Hippocampal formation (tissue), 2 donors: ENCODE data around the gene ECM2.

Source experiments
- DNase-seq, 2 donors: peaks; one replicate each; lab custom pipeline; 2025; lab: John Stamatoyannopoulos, UW

ECM2 gene

DNA sequence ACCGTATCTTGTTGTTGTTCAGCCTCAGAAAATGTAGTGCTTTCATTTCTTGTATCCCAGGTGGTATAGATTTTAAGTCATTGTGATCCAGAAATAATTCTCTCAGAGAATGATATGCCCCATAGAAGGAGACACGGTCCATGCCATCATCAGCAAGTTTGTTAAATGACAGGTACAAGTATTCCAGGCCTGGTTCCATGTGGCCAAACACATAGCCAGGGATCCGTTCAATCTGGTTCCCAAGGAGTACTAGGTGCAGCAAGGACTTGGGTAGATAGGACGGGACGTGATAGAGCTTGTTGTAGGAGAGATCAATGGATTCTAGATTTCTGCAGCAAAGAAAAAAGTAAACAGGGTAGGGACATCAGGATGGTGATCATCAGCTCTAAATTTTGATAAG is 35.1 kb downstream of the ECM2 start:
- DNase-seq = no peak

DNA sequence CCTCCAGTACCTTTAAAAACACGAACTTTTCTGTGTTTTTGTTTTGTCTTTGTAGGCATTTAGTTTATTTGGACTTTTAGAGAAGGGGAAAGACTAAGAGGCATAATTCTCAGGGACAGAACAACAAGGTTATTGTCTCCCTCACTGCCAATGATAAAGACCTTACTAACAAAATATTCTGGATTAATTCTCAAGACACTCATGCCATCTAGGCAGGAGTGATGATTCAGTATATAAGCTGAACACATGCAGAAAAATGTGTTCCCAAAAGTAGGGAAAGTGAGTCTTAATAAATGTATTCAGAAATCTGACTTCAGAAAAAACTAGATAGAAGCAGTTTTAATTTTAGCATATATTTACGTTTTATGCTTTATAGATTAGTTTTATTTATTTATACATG is 36.1 kb downstream of the ECM2 start:
- no peak for DNase-seq

DNA sequence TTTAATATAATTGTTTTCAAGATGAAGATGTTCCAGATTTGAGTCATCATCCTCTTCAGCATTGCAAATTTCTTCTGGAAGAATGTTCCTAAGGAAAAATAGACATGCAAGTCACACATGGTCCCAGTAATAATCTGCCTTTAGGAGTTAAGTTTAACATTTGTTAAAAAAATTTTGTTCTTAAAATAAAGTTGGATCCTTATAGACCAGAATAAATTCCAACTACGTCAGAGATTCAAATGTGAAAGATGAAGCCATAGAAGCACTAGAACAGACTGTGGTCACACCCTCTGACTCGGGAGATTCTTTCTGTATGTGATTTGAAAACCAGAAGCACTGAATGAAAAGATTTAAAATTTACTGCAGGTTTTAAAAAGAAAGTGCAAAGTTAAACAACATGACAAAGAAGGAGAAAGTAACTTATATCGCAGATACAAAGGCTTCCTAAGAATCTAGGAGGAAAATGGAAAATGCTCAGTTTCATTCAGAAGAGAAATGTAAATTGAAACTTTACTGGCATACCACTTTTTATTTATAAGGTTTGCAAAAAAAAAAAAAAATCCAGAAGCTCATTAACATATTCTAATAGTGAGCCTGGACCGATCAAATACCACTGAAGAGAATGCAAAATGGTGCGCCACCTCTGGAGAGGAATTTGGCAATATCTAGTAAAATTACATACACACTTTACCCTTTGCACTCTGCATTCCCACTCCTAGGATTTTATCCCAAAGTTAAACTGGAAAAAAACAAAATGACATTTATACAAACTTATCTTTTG is 39.2 kb downstream of the ECM2 start:
- DNase-seq = no peak

DNA sequence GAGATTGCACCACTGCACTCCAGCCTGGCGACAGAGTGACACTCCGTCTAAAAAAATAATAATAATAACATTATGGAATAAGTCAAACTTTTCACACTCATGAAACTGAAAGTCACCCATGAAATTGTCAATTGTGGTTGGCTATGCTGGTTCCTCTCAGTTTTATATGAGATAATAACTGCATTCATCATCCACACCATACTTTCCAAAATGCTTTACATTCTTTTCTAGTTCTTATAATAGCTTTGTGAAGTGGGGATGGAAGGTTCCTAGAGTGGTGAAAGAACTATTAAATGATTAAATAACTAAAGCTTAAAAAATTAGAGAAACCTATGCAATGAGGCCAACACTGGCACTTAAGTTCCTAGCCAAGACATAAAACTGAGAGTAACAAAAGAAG is 40.9 kb downstream of the ECM2 start:
- no peak for DNase-seq

DNA sequence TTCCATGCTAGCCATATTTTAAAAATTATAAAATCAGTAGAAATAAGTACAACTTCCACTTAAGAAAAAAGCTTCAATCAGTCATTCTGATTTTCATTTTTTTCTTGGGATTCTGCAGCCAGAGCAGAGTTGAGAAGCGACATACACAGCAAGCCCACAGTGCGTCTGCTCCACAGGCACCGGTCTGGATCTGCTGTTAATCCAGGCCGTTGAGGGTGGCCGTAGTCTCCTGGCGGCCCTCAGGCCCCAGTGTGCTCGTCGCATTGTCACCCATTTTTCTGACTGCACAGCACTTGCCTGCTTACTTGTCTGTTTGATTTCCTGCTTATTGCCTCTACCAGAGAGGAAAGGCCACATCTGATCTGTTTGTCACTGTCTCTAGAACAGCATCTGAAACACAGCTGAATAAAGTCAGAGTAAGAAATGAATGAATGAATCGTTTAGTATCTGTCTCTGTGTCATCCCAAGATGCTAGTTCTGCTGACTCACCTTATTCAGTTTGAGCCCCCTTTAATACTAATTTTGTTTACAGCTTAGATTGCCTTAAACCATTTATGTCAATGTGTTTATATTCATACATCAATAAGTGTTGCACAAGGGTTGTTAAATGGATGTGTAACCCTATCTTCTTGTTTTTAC is 41.9 kb downstream of the ECM2 start:
- no peak for DNase-seq

DNA sequence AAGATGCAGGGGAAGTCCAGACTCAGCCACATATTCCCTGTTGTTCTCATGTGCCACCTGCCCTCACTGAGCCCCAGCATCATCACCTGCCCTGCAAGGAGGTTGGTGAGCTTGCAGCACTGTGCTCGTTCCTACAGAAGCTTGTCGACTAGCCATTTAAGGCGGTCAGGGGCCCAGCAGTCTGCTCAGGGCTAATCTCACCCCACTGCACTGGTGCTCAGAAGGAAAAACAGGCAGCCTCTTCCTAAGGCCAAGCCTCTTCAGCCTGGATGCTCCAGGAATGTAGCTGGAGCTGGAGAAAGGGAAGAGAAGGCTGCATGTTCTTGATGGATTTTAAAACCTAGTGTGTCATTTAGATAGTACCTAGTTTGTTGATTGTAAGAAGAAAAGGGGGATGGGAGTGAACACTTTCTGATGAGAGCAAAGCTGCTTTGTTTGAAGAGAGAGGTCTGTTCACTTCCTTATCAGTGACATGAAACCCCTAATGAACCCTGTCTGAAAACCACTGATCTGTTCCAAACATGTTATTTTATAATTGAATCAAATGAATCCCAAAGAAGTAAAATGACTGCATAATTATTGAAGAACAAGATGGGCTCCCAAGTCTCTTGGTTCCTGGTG is 42.9 kb downstream of the ECM2 start:
- DNase-seq = no peak

DNA sequence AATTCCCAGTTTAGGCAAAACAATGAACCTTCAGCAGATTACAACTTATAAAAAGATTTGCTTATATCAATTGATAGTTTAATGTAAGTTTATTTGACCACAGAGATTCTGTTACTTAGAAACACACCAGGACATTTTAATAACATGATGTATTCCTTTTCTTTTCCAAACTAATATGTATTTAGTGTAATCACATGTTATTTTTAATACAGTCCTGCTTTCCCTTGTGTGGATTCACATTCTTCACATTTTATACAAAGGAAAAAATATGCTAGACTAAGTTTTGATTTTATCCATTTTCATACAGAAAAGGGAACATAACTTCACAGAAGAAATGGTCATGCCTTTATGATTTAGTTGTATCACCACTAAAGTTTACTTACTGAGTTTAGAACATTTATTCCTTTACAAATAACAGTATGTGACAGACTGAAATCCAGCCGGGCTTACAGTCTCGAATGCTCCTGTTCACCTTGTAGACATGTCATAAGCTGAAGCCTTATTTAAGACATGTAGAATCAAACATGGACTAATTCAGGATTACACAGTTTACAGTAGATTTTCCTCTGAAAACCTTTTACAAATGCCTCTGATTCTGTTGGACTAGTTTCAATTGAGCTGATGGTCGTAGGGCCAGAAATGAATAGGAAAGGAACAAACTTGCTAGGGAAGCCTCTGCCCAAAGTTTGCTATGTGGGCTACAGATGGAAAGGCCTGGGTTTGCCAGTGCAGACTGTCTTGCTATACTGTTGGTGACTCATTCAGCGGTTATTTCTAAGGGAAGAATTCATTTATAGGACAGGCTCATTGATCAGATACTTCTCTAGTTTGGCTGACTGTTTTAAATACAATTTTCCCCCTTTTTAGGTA is 46.9 kb downstream of the ECM2 start:
- no peak for DNase-seq

DNA sequence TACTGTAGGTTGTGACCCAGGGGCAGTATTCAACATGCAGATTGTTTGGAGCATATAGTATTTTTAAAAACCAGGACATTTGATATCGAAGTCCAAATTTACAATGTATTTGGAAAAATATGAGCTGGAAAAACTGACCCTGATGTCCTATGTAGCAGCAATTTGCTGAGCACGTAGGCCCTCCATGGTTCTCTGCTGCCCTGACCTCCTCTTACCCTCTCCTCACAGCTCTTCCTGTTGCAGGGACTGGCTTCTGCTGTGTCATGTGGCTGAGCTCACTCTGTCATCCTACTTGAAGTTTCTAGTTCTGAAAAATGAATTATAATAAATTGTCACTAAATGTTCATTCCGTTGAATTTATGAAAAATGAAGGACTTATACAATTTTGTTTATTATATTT is 49.4 kb downstream of the ECM2 start:
- DNase-seq = no peak

DNA sequence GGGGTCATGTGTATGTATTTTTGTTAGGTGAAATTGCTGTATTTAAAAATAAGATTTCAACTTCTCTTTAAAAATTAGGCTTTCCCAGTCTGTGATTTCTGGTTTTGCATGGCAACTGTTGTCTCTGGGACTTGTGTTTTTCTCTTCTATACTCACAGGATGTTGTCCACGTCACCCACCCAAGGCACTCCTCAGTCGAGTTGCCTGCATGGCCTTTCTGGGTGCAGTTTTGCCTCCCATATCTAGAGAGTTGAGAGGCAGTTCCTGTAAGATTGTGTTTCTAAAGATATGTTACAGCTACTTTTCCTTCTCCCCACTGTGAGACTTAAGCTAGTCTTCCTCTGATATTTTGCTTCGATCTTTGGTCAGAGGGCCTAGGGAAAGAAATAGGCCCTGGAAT is 51.2 kb downstream of the ECM2 start:
- no peak for DNase-seq

DNA sequence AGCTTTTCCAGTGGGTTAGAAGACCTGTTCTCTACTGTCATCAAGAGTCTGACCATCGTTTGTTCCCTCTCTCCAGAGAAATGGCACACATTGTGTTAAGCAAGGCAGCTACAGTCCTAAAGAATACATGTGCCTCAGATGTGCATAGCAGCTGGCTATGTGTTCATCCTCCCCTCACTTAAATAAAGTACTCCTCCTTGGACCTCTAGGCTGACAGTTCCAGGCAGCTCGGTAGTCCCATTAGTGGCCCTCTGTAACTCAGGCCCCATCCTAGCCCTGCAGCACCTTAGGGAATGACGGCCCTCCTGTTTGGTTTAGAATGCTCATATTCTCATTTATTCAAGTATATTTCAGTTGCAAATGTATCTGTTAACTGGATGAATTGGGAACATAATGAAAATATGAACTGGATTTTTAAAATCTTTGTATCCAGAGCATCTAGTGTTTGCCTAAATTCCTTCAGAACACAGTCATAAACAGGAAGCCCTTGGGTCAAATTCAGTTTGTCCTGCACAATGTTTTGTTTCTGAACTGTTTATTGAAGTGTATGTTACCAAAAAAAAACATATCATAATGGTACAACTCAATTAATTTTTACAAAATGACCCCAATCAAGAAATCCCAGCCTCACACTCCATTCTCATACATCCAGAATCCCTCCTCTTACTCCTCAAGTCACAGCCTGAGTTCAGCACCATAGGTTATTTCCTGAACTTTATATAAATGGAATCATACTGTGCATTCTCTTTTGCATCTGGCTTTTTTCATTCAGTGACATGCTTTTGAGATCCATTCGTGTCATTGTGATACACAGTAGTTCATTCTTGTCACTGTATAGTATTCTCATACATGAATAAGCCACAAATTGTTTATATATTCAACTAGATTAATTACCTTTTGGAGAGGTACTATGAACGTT is 51.9 kb downstream of the ECM2 start:
- no peak for DNase-seq

DNA sequence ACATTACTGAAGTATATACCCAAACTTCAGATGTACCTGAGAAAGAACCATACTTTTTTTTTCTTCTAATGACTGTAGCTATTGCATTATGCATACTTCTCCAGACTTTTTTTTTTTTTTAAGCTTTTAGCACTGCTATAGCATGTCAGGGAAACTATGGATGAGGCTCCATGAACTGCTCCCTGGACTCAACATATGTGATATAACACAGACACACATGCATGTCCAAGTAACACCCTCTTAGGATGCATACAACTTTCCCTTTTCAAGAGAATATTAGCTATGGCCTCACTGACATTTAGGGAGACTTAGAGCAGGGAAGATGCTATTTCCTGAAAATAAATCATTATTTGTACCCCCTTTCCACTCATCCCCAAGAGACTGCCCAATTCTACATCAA is 53.0 kb downstream of the ECM2 start:
- DNase-seq = no peak

DNA sequence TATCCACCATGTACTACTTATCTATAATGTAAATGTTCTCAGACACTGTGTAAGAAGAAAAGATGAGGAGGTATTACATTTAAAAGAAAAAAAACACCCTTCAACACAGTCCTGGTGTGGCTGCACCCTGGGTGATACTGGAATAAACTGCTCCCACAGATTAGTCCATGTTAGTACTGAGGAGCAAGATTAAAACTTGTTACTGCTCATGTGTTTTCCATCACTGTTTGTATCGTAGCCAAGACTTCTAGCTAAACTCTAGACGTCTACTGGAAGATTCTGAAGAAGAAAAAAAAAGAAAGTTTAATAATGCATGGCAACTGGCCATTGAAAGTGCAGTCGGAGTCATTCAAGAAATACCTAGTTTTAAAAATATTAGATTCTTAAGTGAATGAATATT is 53.5 kb downstream of the ECM2 start, which contains the start of gene ASPN:
TSS of gene ASPN (minus strand) at position 178 of the 400 bp plus-strand sequence.
- DNase-seq = no peak

DNA sequence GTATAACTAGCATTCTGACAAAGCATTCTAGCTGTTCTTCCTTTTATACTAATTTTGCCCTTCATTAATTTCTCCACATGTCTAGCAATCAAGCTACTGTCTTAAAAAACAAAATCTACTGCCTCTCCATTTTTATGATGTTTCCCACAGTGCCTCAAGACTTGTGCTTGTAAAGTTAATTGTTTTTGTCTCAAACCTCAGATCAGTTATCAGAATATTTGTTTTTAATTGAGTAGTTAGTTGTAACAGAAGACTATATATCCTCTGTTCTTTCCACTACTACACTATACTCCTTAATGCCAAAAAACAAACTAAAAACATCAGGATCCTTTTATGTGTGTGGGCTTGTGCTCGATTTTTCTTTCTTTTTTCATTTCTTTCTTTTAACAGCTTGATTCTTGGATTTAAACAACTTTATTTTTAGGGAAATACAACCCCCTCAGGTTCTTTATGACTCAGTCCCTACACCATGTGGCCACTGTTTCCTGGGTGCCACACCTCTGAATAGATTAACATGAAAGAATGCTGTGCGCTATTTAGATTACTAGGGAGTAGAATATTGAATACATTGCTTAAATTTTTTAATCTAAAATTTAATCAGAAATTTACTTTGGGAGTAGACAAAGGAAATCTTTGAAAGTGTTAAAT is 54.7 kb downstream of the ECM2 start:
- no peak for DNase-seq

DNA sequence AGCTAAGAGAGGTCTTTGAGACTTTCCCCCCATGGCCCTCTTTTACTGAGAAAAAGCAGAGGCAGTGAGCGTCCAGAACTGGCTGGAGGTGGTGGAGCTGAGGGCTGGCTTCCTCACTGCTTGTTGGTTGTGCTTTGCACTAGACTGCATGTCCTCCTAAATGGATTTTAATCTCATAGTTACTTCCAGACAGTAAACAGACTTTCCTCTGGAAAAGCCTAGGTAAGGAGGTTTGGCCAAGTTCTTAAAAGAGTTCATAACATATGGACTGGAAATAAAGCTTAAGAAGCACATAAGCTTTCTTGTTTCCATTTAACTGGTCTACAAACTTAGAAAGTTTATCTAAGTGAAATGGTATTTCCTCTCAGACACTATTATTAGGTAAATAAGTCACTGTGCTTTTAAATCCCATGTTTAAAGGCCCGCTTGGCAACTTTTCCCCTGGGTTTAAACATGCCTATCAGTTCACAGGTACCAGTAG is 55.5 kb downstream of the ECM2 start:
- DNase-seq = no peak

DNA sequence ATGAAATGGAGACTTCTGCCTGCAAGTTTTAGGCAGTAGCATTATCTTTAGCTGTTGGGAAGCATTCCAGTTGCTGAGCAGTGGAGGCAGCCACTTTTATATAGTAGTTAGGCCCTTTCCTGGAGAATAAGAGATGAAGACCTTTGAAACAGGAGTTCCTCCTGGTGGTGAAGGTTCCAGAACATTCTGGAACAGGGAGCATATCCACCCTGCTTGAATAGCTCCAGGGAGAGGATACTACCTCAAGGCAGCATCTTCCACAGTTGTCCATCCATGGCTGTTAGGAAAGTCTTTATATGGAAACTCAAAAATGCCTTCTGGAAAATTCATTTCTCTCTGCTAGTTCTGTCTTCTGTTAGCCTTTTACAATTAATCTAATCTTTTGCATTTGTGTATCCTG is 56.4 kb downstream of the ECM2 start:
- DNase-seq = no peak

DNA sequence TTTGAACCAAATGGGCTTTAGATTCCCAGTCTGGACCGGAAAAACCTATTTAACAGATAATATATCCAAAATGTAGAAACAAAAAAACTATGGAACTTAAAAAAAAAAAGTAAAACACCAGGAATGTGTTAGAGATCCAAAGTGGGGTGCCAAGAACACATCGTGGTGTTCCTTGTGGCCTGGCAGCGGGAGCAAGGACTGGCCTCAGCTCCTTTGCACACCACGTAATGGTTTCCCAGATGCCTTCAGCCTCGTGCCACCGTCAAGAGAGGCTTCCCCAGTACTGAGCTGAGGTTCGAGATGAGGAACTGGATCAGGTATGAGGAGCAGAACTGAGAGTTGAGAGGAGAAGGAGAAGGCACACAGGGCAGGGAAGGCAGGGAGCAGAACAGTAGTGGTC is 57.0 kb downstream of the ECM2 start:
- DNase-seq = no peak

DNA sequence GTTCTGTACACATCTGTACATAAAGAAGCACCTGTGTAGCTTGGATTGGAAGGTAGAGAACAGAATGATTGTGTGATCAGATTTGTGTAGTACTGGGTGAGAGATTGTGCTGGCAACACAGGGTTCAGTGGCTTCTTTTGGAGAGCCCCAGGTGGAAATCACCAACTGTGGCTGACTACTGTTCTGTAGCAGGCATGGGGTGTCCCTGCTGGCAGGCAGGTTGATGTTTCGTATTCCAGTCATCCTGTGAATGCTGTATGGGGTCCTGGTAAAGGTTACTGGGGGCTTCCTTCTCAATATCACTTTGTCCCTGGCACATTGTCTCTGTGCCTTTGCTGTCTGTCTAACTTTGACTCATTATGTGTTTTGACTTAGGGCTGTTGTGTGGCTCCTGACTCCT is 58.8 kb downstream of the ECM2 start:
- no peak for DNase-seq

DNA sequence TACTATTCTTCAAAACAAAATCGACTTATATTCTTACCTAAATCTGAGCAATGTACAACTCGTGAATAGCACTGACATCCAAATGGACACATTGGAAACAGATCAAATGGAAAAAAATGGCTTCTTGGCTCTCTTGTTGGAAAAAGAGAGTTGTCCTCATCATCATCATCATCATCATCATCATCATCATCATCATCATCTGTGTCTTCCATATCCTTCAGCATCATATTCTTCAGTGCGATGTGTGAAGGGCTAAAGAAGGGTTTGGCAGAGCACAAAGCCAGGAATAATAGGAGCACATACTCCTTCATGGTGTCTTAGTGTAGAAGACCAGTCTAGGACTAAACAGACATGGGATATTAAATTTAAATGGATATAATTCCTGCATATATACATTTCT is 61.2 kb downstream of the ECM2 start:
- no peak for DNase-seq

DNA sequence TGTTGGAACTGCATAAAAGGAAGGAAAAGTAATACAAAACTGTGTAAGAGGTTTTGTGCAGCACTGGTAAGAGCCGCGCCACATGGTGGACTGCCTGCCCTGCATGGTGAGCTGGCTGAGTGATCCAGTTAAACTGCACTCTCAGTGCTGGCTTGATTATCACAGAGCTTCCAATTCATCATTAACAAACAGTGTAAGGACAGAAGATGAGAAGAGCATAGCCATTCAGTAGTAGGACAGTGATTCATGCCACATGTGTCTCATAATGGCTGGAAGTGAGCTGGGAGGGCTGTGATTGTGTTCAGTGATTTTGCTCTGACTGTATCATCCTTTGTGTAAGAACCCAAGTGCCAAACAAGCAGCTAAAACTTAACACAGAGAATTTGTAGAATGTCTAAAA is 67.6 kb downstream of the ECM2 start:
- DNase-seq = peak in 1 of 2 donors; percentile 32

DNA sequence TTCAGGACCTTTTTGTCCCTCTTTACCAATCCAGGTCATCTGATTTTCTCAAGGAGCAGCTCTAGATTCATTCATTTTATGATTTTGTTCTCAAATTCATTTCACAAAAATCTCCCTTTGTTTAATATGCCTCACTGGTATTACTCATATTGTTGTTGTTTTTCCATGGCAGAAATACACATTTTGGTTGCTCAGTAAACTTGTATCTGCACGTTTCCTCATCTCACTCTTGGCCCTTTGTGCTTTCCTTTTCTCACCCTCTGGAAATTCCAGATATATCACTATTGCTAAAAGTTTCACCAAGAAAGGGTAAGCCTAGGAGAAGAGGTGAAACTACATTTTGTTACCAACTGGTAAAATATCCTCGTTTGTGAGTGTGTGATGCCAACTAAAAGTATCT is 68.3 kb downstream of the ECM2 start:
- DNase-seq = no peak

DNA sequence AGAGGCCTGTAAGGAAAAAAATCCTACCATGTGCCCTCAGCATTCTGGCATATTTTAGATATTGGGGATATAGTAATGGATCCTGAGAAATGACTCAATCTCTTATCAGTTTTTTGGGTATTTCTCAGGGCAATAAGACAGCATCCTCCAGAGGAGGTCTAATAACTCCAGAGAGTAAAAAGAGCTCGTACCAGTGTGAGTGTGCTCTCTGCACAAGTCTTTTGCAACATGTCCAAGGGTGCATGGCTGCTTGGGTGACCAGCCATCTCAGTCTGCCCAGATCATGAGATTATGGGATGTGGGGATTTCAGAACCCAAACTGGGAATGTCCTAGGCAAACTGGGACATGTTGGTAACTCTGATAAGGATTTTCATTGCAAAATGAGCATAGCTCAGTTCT is 68.7 kb downstream of the ECM2 start:
- DNase-seq = no peak
